Endothelial cell of umbilical vein (primary cell): ENCODE measurements around the gene ILKAP. TPM values are rescaled to one million over a fixed set of nuclear protein-coding genes. Genes with fewer than 3 reads are reported as not detected.

ENCODE experiments used
- BruUV-seq: library from RNA; stranded (reverse); fragments of 400-500 nt; replicated peaks from 2 replicates; lab custom pipeline; 2021; lab: Mats Ljungman, UMichigan
- CTCF ChIA-PET: fragments of 300-600, 350-600 bp; sonication (Branson Sonifier 250); formaldehyde crosslinking; loops from one replicate; lab custom pipeline; 2021; ENCODE audit warnings: antibody characterized with exemption, inconsistent platforms; lab: Charles Lee
- POLR2A ChIA-PET: fragments of 300-600, 350-600 bp; sonication (Branson Sonifier 250); formaldehyde crosslinking; loops from one replicate; lab custom pipeline; 2021; ENCODE audit warnings: antibody characterized with exemption, inconsistent platforms; lab: Charles Lee
- DNase-seq: peaks from one replicate; pipeline ENCODE4 v3.0.0-alpha.2; 2011; ENCODE audit warnings: low read depth, low spot score
- FAIRE-seq: peaks from 2 replicates; lab custom pipeline; 2011; peaks lifted over from hg19 to GRCh38; lab: Jason Lieb, UNC
- H2AFZ ChIP-seq: 2 replicates; pipeline ENCODE4 v1.6.0; 2012; ENCODE audit warnings: low read depth, low read length, control low read depth, inconsistent platforms
- H3K27ac ChIP-seq: 2 replicates; pipeline ENCODE4 v1.5.1; 2011; ENCODE audit warnings: low read depth, mild to moderate bottlenecking, control low read depth, low read length, moderate library complexity; ENCODE audit not compliant: insufficient read depth
- H3K27me3 ChIP-seq, 2 experiments: 2 replicates each; pipeline versions ENCODE4 v1.6.0 to v1.6.1; 2011; ENCODE audit warnings: low read length in 2 of 2, mixed read lengths in 1 of 2; ENCODE audit not compliant: control insufficient read depth in 2 of 2, insufficient read depth in 2 of 2
- H3K36me3 ChIP-seq, 2 experiments: 2 replicates in 1 of 2; 3 replicates in 1 of 2; pipeline ENCODE4 v1.5.1; 2011; ENCODE audit warnings: low read length in 2 of 2, mild to moderate bottlenecking in 1 of 2, moderate library complexity in 1 of 2; ENCODE audit not compliant: control insufficient read depth in 2 of 2, insufficient read depth in 2 of 2; ENCODE audit errors: extremely low read depth in 1 of 2
- H3K4me1 ChIP-seq: 3 replicates; pipeline ENCODE4 v1.5.1; 2011; ENCODE audit warnings: mild to moderate bottlenecking, low read length; ENCODE audit not compliant: control insufficient read depth, insufficient read depth; ENCODE audit errors: extremely low read depth
- H3K4me2 ChIP-seq: 2 replicates; pipeline ENCODE4 v1.6.1; 2011; ENCODE audit warnings: low read length, control low read depth, mixed read lengths; ENCODE audit not compliant: insufficient read depth
- H3K4me3 ChIP-seq, 3 experiments: fragments of 200-600 bp in 1 of 3; sonication (generic), shearing (Covaris generic) in 1 of 3; replicated peaks in 1 of 3; 2 replicates each; pipeline ENCODE4 v1.5.1; 2011 to 2016; ENCODE audit warnings: control low read depth in 3 of 3, low read length in 3 of 3, mild to moderate bottlenecking in 2 of 3, inconsistent platforms in 1 of 3, low read depth in 1 of 3, moderate library complexity in 1 of 3; ENCODE audit not compliant: insufficient read depth in 1 of 3
- H3K79me2 ChIP-seq: 2 replicates; pipeline ENCODE4 v1.6.0; 2012; ENCODE audit warnings: low read length, inconsistent platforms; ENCODE audit not compliant: control insufficient read depth, insufficient read depth
- H3K9ac ChIP-seq: replicated peaks from 2 replicates; pipeline ENCODE3; 2011; ENCODE audit warnings: low read length, control low read depth; ENCODE audit not compliant: insufficient read depth; ENCODE audit errors: extremely low read depth
- H3K9me1 ChIP-seq: replicated peaks from 3 replicates; pipeline ENCODE4 v1.6.0; 2011; ENCODE audit warnings: mild to moderate bottlenecking, low read length; ENCODE audit not compliant: control insufficient read depth, insufficient read depth; ENCODE audit errors: extremely low read depth
- H3K9me3 ChIP-seq: replicated peaks from 2 replicates; pipeline ENCODE4 v1.5.1; 2012; ENCODE audit warnings: low read length, inconsistent platforms; ENCODE audit not compliant: control insufficient read depth, insufficient read depth
- H4K20me1 ChIP-seq: replicated peaks from 2 replicates; pipeline ENCODE3; 2011; ENCODE audit warnings: mild to moderate bottlenecking, low read length; ENCODE audit not compliant: control insufficient read depth, insufficient read depth; ENCODE audit errors: extremely low read depth
- CTCF ChIP-seq, 2 donors: IDR thresholded peaks; 1 replicate in 1 of 2; 2 replicates in 1 of 2; pipeline ENCODE4 v1.5.1; 2011; ENCODE audit warnings: low read length in 2 of 2, mild to moderate bottlenecking in 2 of 2, moderate library complexity in 2 of 2, control low read depth in 1 of 2, inconsistent platforms in 1 of 2, low read depth in 1 of 2; ENCODE audit not compliant: insufficient read depth in 1 of 2; ENCODE audit errors: extremely low read depth in 1 of 2
- EZH2 ChIP-seq: IDR thresholded peaks from 2 replicates; pipeline ENCODE4 v1.6.1; 2012; ENCODE audit warnings: borderline replicate concordance, low read depth, mild to moderate bottlenecking, moderate library complexity, low read length, inconsistent platforms; ENCODE audit not compliant: severe bottlenecking
- FOS ChIP-seq: IDR thresholded peaks from 2 replicates; pipeline ENCODE4 v1.6.1; 2011; ENCODE audit warnings: mild to moderate bottlenecking, low read length, moderate library complexity, borderline replicate concordance; ENCODE audit not compliant: insufficient read depth
- GATA2 ChIP-seq: IDR thresholded peaks from 2 replicates; pipeline ENCODE4 v1.7.0; 2011; ENCODE audit warnings: low read depth, mild to moderate bottlenecking, moderate library complexity, mixed read lengths, low read length; ENCODE audit not compliant: insufficient read length, insufficient read depth
- JUN ChIP-seq: IDR thresholded peaks from 2 replicates; pipeline ENCODE4 v1.6.1; 2011; ENCODE audit warnings: borderline replicate concordance, low read depth; ENCODE audit not compliant: insufficient read length, insufficient read depth
- MAX ChIP-seq: IDR thresholded peaks from 2 replicates; pipeline ENCODE4 v1.6.1; 2011; ENCODE audit not compliant: insufficient read depth, insufficient read length
- MYC ChIP-seq: IDR thresholded peaks from one replicate; pipeline ENCODE4 v1.6.1; 2011; ENCODE audit warnings: mild to moderate bottlenecking, low read depth, low read length
- POLR2A ChIP-seq: IDR thresholded peaks from 2 replicates; pipeline ENCODE4 v1.6.1; 2012; ENCODE audit warnings: low read depth, mild to moderate bottlenecking, control low read depth, low read length
- POLR2AphosphoS5 ChIP-seq: IDR thresholded peaks from 2 replicates; pipeline ENCODE4 v1.6.1; 2012; ENCODE audit warnings: low read depth, mild to moderate bottlenecking, control low read depth, low read length, moderate library complexity; ENCODE audit not compliant: insufficient read depth
- dilution Hi-C: fragments of 300-500 bp; cut with MboI; formaldehyde crosslinking; loops from one replicate; pipeline ENCODE4 v1.15.0; 2019; ENCODE audit warnings: low sequenced_read_pairs; ENCODE audit not compliant: extremely low pct_ligation_motif_present
- intact Hi-C: fragments of 100-400 bp; cut with micrococcal nuclease; formaldehyde crosslinking; loops from one replicate; pipeline ENCODE4 v1.10.0; 2022
- polyA plus RNA-seq, 4 experiments: library from polyadenylated mRNA; depleted of rRNA in 3 of 4; stranded (reverse) in 3 of 4; unstranded in 1 of 4; fragments of >200 nt; gene quantifications; 2 replicates each; pipeline versions ENCODE4 v1.2.1 to v1.2.3, GENCODE V29; 2011 to 2012; ENCODE audit warnings: missing spikeins in 1 of 4
- total RNA-seq: library from RNA; stranded (reverse); gene quantifications from 2 replicates; pipeline ENCODE4 v1.2.3, GENCODE V29; 2021

The ILKAP gene
- total and polyA plus RNA-seq, 2 donors (not counting 3 experiments of a cell fraction or from before 2014, with no cell fraction given), result 49.2 to 49.8 TPM

- no peak for TF ChIP-seq MAX
- TF ChIP-seq MYC, result no peak
- no peak for TF ChIP-seq CTCF (IDR thresholded peaks at IDR 0.05; ENCODE audit: extremely low read depth in 1 of 2, insufficient read depth in 1 of 2, low read depth in 1 of 2, low read length in 2 of 2)
- no peak for TF ChIP-seq GATA2
- no peak for TF ChIP-seq FOS
- no peak for TF ChIP-seq EZH2
- no peak for TF ChIP-seq POLR2AphosphoS5
- no peak for TF ChIP-seq JUN
- TF ChIP-seq POLR2A, result no peak
- H3K79me2 ChIP-seq, result no peaks in the 10 kb centered on the region
- dilution Hi-C loops, result no loop called here
- H3K9me3 ChIP-seq, result no peaks in the 10 kb centered on the region
- no peaks in the 10 kb centered on the region for H3K9me1 ChIP-seq
- POLR2A ChIA-PET, result no interaction called here
- intact Hi-C loops, result no loop called here
- no peaks in the 10 kb centered on the region for H4K20me1 ChIP-seq
- no peak overlapping the region for H3K4me2 ChIP-seq
- H3K4me3 ChIP-seq, result no peak overlapping the region
- H3K27me3 ChIP-seq, result no peaks in the 10 kb centered on the region
- H3K27ac ChIP-seq, result no peak overlapping the region
- no peaks in the 10 kb centered on the region for H3K36me3 ChIP-seq
- no TSS peak for BruUV-seq
- FAIRE-seq, result no peak
- no peak overlapping the region for H3K9ac ChIP-seq
- CTCF ChIA-PET, result no interaction called here
- no peaks in the 10 kb centered on the region for H3K4me1 ChIP-seq
- DNase-seq, result no peak
- no peak overlapping the region for H2AFZ ChIP-seq
Measured at GRCh38 chr2:238129166-238130010, 74.1 kb downstream of the ILKAP start.
